SK-N-SH treated with all-trans-retinoic acid at 6 μM for 48 hours (cell line): ENCODE measurements around the gene GAS2.

ENCODE experiments used
- ARNTL ChIP-seq: fragments of 450-650 bp; formaldehyde crosslinking; IDR thresholded peaks from 2 replicates; pipeline ENCODE4 v1.5.0; 2020; ENCODE audit warnings: low read depth, mild to moderate bottlenecking, moderate library complexity, borderline replicate concordance
- BACH2 ChIP-seq: fragments of 250-450 bp; sonication (Bioruptor Pico); IDR thresholded peaks from 2 replicates; pipeline ENCODE4 v1.9.0; 2021; ENCODE audit warnings: mild to moderate bottlenecking, borderline replicate concordance
- ESRRG ChIP-seq: fragments of 250-450 bp; sonication (Bioruptor Pico); IDR thresholded peaks from 2 replicates; pipeline ENCODE4 v1.6.1; 2021; ENCODE audit warnings: mild to moderate bottlenecking
- GLIS3 ChIP-seq: fragments of 250-450 bp; sonication (Bioruptor Pico); IDR thresholded peaks from 2 replicates; pipeline ENCODE4 v1.5.0; 2020; ENCODE audit warnings: mild to moderate bottlenecking, moderate library complexity
- PPARA ChIP-seq: fragments of 250-450 bp; sonication (Bioruptor Pico); IDR thresholded peaks from 2 replicates; pipeline ENCODE4 v1.5.0; 2020; ENCODE audit warnings: mild to moderate bottlenecking, borderline replicate concordance
- RARB ChIP-seq: fragments of 250-450 bp; sonication (Bioruptor Pico); IDR thresholded peaks from 2 replicates; pipeline ENCODE4 v1.8.0; 2021; ENCODE audit warnings: mild to moderate bottlenecking, moderate library complexity
- SNAI2 ChIP-seq: fragments of 250-450 bp; sonication (Bioruptor Pico); IDR thresholded peaks from 2 replicates; pipeline ENCODE4 v1.5.0; 2020; ENCODE audit warnings: mild to moderate bottlenecking, moderate library complexity
- TCF4 ChIP-seq: fragments of 250-450 bp; sonication (Bioruptor Pico); IDR thresholded peaks from 2 replicates; pipeline ENCODE4 v1.8.0; 2021; ENCODE audit warnings: mild to moderate bottlenecking, moderate library complexity, borderline replicate concordance
- ZFP3 ChIP-seq: fragments of 250-450 bp; sonication (Bioruptor Pico); IDR thresholded peaks from 2 replicates; pipeline ENCODE4 v1.5.0; 2020; ENCODE audit warnings: mild to moderate bottlenecking, moderate library complexity
- ZNF565 ChIP-seq: fragments of 450-650 bp; formaldehyde crosslinking; conservative IDR thresholded peaks from 2 replicates; pipeline ENCODE4 v1.5.0; 2020; ENCODE audit warnings: low read depth, mild to moderate bottlenecking, moderate library complexity
- ZNF8 ChIP-seq: fragments of 450-650 bp; formaldehyde crosslinking; IDR thresholded peaks from 2 replicates; pipeline ENCODE4 v1.5.0; 2020; ENCODE audit warnings: mild to moderate bottlenecking, moderate library complexity
- TF ChIP-seq, protein P1 (sequence below): fragments of 250-450 bp; sonication (Bioruptor Pico); IDR thresholded peaks from 2 replicates; pipeline ENCODE4 v1.8.0; 2020; ENCODE audit warnings: mild to moderate bottlenecking, moderate library complexity, borderline replicate concordance
- TF ChIP-seq, protein P2 (sequence below): fragments of 250-450 bp; sonication (Bioruptor Pico); IDR thresholded peaks from 2 replicates; pipeline ENCODE4 v1.8.0; 2021; ENCODE audit warnings: low read depth, mild to moderate bottlenecking, moderate library complexity, borderline replicate concordance
- TF ChIP-seq, protein P3 (sequence below): fragments of 250-450 bp; sonication (Bioruptor Pico); IDR thresholded peaks from 2 replicates; pipeline ENCODE4 v1.5.0; 2020; ENCODE audit warnings: mild to moderate bottlenecking, moderate library complexity

DNA sequence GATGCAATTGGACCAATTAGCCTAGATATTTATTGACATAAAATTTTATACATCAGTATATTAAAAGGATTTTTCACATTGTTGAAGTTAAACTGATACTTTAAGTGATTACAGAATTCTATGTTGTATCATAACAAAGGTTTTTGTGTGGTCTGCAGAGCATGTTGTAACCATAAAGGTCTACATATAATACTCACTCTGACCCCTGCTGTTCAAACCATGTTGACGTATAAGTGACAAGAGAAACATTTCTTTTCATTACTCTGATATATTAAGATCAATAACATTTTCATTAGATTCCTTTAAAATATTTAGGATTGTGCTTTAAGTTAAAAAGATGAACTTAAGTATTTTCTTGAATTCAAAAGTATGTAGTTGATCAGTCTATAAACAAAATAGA lies 63.9 kb downstream of the GAS2 start:
- TF ChIP-seq, protein P1, sequence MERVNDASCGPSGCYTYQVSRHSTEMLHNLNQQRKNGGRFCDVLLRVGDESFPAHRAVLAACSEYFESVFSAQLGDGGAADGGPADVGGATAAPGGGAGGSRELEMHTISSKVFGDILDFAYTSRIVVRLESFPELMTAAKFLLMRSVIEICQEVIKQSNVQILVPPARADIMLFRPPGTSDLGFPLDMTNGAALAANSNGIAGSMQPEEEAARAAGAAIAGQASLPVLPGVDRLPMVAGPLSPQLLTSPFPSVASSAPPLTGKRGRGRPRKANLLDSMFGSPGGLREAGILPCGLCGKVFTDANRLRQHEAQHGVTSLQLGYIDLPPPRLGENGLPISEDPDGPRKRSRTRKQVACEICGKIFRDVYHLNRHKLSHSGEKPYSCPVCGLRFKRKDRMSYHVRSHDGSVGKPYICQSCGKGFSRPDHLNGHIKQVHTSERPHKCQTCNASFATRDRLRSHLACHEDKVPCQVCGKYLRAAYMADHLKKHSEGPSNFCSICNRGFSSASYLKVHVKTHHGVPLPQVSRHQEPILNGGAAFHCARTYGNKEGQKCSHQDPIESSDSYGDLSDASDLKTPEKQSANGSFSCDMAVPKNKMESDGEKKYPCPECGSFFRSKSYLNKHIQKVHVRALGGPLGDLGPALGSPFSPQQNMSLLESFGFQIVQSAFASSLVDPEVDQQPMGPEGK (CRISPR knock-in tag) = no peak
- TF ChIP-seq ESRRG (CRISPR knock-in tag) (no peak), ARNTL (CRISPR knock-in tag) (no peak), GLIS3 (CRISPR knock-in tag) (no peak), PPARA (CRISPR knock-in tag) (no peak), ZNF8 (CRISPR knock-in tag) (no peak), SNAI2 (CRISPR knock-in tag) (no peak), ZFP3 (CRISPR knock-in tag) (no peak), RARB (CRISPR knock-in tag) (no peak), ZNF565 (CRISPR knock-in tag) (no peak), TCF4 (CRISPR knock-in tag) (no peak), BACH2 (CRISPR knock-in tag) (no peak)
- TF ChIP-seq, protein P2, sequence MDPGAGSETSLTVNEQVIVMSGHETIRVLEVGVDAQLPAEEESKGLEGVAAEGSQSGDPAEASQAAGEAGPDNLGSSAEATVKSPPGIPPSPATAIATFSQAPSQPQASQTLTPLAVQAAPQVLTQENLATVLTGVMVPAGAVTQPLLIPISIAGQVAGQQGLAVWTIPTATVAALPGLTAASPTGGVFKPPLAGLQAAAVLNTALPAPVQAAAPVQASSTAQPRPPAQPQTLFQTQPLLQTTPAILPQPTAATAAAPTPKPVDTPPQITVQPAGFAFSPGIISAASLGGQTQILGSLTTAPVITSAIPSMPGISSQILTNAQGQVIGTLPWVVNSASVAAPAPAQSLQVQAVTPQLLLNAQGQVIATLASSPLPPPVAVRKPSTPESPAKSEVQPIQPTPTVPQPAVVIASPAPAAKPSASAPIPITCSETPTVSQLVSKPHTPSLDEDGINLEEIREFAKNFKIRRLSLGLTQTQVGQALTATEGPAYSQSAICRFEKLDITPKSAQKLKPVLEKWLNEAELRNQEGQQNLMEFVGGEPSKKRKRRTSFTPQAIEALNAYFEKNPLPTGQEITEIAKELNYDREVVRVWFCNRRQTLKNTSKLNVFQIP = no peak
- TF ChIP-seq, protein P3, sequence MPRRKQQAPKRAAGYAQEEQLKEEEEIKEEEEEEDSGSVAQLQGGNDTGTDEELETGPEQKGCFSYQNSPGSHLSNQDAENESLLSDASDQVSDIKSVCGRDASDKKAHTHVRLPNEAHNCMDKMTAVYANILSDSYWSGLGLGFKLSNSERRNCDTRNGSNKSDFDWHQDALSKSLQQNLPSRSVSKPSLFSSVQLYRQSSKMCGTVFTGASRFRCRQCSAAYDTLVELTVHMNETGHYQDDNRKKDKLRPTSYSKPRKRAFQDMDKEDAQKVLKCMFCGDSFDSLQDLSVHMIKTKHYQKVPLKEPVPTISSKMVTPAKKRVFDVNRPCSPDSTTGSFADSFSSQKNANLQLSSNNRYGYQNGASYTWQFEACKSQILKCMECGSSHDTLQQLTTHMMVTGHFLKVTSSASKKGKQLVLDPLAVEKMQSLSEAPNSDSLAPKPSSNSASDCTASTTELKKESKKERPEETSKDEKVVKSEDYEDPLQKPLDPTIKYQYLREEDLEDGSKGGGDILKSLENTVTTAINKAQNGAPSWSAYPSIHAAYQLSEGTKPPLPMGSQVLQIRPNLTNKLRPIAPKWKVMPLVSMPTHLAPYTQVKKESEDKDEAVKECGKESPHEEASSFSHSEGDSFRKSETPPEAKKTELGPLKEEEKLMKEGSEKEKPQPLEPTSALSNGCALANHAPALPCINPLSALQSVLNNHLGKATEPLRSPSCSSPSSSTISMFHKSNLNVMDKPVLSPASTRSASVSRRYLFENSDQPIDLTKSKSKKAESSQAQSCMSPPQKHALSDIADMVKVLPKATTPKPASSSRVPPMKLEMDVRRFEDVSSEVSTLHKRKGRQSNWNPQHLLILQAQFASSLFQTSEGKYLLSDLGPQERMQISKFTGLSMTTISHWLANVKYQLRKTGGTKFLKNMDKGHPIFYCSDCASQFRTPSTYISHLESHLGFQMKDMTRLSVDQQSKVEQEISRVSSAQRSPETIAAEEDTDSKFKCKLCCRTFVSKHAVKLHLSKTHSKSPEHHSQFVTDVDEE (CRISPR knock-in tag) = no peak
